ENCODE data around the gene ATOH8. TPM values are rescaled to one million over a fixed set of nuclear protein-coding genes. Genes with fewer than 3 reads are reported as not detected.

ATOH8 gene
- total and polyA plus RNA-seq, 4 donors = 51.5 to 78.8 (median 62.6) TPM

DNA sequence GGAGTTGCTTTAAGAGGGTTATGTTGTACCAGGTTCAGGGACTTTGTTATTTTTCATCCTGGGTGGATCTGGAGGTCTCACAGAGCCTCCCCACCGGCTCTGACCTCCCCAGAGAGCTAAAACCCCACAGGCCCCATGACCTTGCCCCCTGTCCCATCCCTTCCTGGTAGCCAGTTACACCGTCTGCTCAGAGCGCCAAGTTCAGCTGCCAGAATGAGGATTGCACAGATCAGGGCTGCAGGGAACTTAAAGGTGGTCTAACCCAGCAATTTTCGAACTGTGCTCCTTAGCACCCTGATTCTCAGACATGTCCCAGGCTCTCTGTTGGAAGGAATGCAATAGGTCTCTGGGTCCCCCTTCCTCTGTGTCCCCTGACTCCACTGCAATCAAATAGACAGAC lies 32.1 kb downstream of the ATOH8 start:
- H3K27me3 ChIP-seq (ENCODE audit: control insufficient read depth in 1 of 2, insufficient read depth in 2 of 2, low read length in 1 of 2) = no peaks in the 10 kb centered on the region
- no peak overlapping the region for H3K4me3 ChIP-seq (ENCODE audit: low read length in 2 of 2)
- no peaks in the 10 kb centered on the region for H3K9me3 ChIP-seq (ENCODE audit: control insufficient read depth, low read length)
- H3K27ac ChIP-seq (ENCODE audit: low read depth in 1 of 2, low read length in 2 of 2) = peak overlapping the region; percentile 18 to 65
- intact Hi-C loops (cut with DNase I) = no loop called here
- peaks cover 3 to 4% of the 10 kb centered on the region in 2 donors for H3K36me3 ChIP-seq (ENCODE audit: control insufficient read depth in 1 of 2, insufficient read depth in 2 of 2, low read length in 1 of 2)
- H3K4me1 ChIP-seq (ENCODE audit: control insufficient read depth in 1 of 2, insufficient read depth in 2 of 2, low read length in 2 of 2) = no peaks in the 10 kb centered on the region
- DNase-seq (no peak), ATAC-seq (ENCODE audit: low FRiP score) (no peak)
- WGBS, 2 donors = 38% methylated on average over 4 of the region's 4 CpGs

DNA sequence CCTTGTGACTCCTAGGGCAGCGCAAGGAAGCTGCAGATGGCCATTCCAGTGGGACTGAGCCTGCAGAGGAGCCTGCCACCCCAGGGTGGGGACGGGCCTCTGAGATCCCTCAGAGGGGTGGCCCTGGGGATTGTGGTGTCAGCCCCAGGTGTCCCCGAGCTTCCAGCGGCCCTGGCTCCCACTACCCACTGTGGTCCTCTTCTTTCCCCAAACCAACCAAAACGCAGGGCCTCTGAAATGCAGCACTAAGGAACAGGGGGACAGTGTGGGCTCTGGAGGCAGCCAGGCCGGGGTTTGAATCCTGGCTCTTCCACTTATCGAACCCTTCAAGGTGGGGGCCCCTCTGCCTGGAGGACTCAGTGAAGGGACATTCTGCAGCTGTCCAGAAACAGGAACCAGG lies 32.7 kb downstream of the ATOH8 start:
- Histone ChIP-seq H3K36me3 (ENCODE audit: control insufficient read depth in 1 of 2, insufficient read depth in 2 of 2, low read length in 1 of 2) (peaks cover 3 to 4% of the 10 kb centered on the region in 2 donors), H3K27me3 (ENCODE audit: control insufficient read depth in 1 of 2, insufficient read depth in 2 of 2, low read length in 1 of 2) (no peaks in the 10 kb centered on the region), H3K27ac (ENCODE audit: low read depth in 1 of 2, low read length in 2 of 2) (peak overlapping the region; percentile 18 to 65), H3K4me3 (ENCODE audit: low read length in 2 of 2) (no peak overlapping the region), H3K9me3 (ENCODE audit: control insufficient read depth, low read length) (no peaks in the 10 kb centered on the region), H3K4me1 (ENCODE audit: control insufficient read depth in 1 of 2, insufficient read depth in 2 of 2, low read length in 2 of 2) (no peaks in the 10 kb centered on the region)
- intact Hi-C loops (cut with DNase I) = no loop called here
- peak in 1 of 2 donors; percentile 40 for DNase-seq
- 92 to 95% methylated on average over 7 of the region's 7 CpGs for WGBS, 2 donors
- no peak for ATAC-seq (ENCODE audit: low FRiP score)

DNA sequence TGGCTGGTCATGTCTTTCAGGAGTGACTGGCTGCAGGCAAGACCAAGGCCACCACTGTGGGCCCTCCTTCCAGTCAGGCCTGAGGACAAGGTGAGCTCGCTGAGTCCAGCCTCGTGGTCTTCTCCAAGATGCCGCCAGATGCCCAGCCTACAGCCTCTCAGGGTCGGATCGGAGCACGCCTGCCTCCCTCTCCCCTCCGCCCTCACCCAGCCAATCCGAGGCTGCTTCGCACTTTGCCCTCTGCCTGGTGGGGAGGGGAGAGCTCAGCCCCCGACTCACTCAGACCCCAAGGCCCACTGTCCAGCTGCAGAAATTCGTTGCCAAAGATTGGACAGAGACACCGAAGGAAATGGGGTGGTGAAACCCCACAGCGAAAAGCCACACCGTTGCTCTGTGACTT lies 33.1 kb downstream of the ATOH8 start:
- intact Hi-C loops (cut with DNase I) = no loop called here
- no peaks in the 10 kb centered on the region for H3K9me3 ChIP-seq (ENCODE audit: control insufficient read depth, low read length)
- H3K4me3 ChIP-seq (ENCODE audit: low read length in 2 of 2) = no peak overlapping the region
- DNase-seq = peak in 1 of 2 donors; percentile 42
- peaks cover 3 to 4% of the 10 kb centered on the region in 2 donors for H3K36me3 ChIP-seq (ENCODE audit: control insufficient read depth in 1 of 2, insufficient read depth in 2 of 2, low read length in 1 of 2)
- peaks cover 0 to 2% of the 10 kb centered on the region in 2 donors for H3K4me1 ChIP-seq (ENCODE audit: control insufficient read depth in 1 of 2, insufficient read depth in 2 of 2, low read length in 2 of 2)
- H3K27me3 ChIP-seq (ENCODE audit: control insufficient read depth in 1 of 2, insufficient read depth in 2 of 2, low read length in 1 of 2) = no peaks in the 10 kb centered on the region
- H3K27ac ChIP-seq (ENCODE audit: low read depth in 1 of 2, low read length in 2 of 2) = peak overlapping the region in 1 of 2 donors; percentile 65
- 96 to 98% methylated on average over 14 of the region's 14 CpGs for WGBS, 2 donors
- no peak for ATAC-seq (ENCODE audit: low FRiP score)

DNA sequence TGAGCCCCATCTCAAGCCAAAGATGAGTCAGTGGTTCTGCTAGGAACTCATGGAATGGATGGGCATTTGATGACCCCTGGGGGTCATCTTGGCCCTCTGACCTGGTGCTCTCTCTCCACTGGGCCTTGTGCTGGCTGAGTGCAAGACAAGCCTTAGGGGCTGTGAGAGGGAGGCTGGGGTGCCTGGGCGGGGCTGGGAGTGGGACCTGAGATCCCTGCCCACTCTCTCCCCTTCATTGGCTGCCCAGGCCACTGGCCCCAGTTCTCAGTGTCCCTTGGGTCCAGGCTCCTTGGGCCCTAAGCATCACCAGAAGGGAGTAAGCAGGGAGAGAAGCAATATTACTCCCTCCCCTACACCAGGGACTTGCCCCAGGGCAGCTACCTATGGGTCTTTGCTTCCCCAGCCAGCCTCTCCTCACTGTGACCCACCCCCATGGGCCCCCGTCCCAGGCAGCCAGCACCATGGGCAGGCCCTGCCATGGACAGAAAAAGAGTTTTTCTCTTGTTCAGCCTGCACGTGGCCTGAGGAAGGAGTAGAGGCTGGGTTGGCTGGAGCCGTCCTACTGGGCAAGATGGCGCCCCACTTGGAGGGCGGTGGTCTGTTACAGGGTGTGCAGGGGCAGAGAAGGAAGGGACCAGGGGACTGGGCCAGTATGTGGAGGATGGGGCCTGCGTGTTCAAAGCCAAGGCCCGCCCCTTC lies 33.6 kb downstream of the ATOH8 start:
- H3K4me3 ChIP-seq (ENCODE audit: low read length in 2 of 2) = no peak overlapping the region
- no peaks in the 10 kb centered on the region for H3K9me3 ChIP-seq (ENCODE audit: control insufficient read depth, low read length)
- intact Hi-C loops (cut with DNase I) = no loop called here
- peaks cover 0 to 3% of the 10 kb centered on the region in 2 donors for H3K4me1 ChIP-seq (ENCODE audit: control insufficient read depth in 1 of 2, insufficient read depth in 2 of 2, low read length in 2 of 2)
- peak overlapping the region in 1 of 2 donors; percentile 9 for H3K27ac ChIP-seq (ENCODE audit: low read depth in 1 of 2, low read length in 2 of 2)
- peak in 1 of 2 donors; percentile 39 for DNase-seq
- no peak for ATAC-seq (ENCODE audit: low FRiP score)
- no peaks in the 10 kb centered on the region for H3K27me3 ChIP-seq (ENCODE audit: control insufficient read depth in 1 of 2, insufficient read depth in 2 of 2, low read length in 1 of 2)
- H3K36me3 ChIP-seq (ENCODE audit: control insufficient read depth in 1 of 2, insufficient read depth in 2 of 2, low read length in 1 of 2) = peaks cover 3 to 4% of the 10 kb centered on the region in 2 donors
- 90 to 96% methylated on average over 8 of the region's 8 CpGs for WGBS, 2 donors

DNA sequence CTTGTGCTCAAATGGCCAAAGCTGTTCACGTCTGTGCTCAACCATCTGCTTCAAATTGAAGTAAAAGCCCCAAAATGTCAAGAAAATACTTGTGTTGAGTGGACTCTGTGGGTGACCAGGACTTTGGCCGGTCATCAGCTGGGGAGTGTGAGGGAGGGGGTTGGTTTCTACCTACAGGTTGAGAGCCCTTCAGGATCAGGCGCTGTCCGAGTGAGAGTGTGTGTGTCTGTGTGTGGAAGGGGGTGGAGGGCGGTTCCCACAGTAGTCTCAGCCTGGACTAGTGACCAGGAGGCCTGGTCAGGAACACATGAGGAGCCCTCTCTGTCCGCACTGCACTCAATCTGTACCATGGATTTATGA lies 34.2 kb downstream of the ATOH8 start:
- no peak overlapping the region for H3K4me3 ChIP-seq (ENCODE audit: low read length in 2 of 2)
- H3K9me3 ChIP-seq (ENCODE audit: control insufficient read depth, low read length) = no peaks in the 10 kb centered on the region
- intact Hi-C loops (cut with DNase I) = no loop called here
- DNase-seq = peak; percentile 40 to 63
- H3K36me3 ChIP-seq (ENCODE audit: control insufficient read depth in 1 of 2, insufficient read depth in 2 of 2, low read length in 1 of 2) = peaks cover 3 to 4% of the 10 kb centered on the region in 2 donors
- H3K27me3 ChIP-seq (ENCODE audit: control insufficient read depth in 1 of 2, insufficient read depth in 2 of 2, low read length in 1 of 2) = no peaks in the 10 kb centered on the region
- no peak overlapping the region for H3K27ac ChIP-seq (ENCODE audit: low read depth in 1 of 2, low read length in 2 of 2)
- ATAC-seq (ENCODE audit: low FRiP score) = no peak
- WGBS, 2 donors = 95% methylated on average over 6 of the region's 6 CpGs
- peaks cover 0 to 3% of the 10 kb centered on the region in 2 donors for H3K4me1 ChIP-seq (ENCODE audit: control insufficient read depth in 1 of 2, insufficient read depth in 2 of 2, low read length in 2 of 2)

DNA sequence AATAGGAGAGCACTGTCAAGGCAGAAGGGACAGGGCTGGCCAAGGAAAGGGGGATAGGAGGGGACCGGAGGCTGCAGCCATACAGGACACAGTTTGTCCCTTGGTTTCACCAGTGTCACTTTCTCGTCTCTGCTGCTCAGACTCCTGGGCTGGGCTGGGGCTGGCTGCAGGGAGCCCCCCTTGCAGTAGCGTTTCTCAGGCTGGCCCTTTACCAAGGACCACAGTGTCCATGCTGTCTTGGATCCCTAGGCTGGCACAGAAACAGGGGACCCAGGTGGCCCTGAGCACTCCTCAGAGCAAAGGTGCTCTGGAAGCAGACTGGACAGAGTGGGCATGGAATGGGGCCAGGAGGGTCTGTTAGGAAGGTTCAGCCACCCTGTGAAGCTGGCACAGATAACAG lies 34.8 kb downstream of the ATOH8 start:
- Histone ChIP-seq H3K9me3 (ENCODE audit: control insufficient read depth, low read length) (no peaks in the 10 kb centered on the region), H3K4me1 (ENCODE audit: control insufficient read depth in 1 of 2, insufficient read depth in 2 of 2, low read length in 2 of 2) (peaks cover 0 to 3% of the 10 kb centered on the region in 2 donors), H3K4me3 (ENCODE audit: low read length in 2 of 2) (no peak overlapping the region), H3K27me3 (ENCODE audit: control insufficient read depth in 1 of 2, insufficient read depth in 2 of 2, low read length in 1 of 2) (no peaks in the 10 kb centered on the region), H3K36me3 (ENCODE audit: control insufficient read depth in 1 of 2, insufficient read depth in 2 of 2, low read length in 1 of 2) (peaks cover 3 to 4% of the 10 kb centered on the region in 2 donors), H3K27ac (ENCODE audit: low read depth in 1 of 2, low read length in 2 of 2) (no peak overlapping the region)
- WGBS, 2 donors = 63 to 74% methylated on average over 3 of the region's 3 CpGs
- intact Hi-C loops (cut with DNase I) = no loop called here
- no peak for ATAC-seq (ENCODE audit: low FRiP score)
- DNase-seq = peak; percentile 33 to 42

DNA sequence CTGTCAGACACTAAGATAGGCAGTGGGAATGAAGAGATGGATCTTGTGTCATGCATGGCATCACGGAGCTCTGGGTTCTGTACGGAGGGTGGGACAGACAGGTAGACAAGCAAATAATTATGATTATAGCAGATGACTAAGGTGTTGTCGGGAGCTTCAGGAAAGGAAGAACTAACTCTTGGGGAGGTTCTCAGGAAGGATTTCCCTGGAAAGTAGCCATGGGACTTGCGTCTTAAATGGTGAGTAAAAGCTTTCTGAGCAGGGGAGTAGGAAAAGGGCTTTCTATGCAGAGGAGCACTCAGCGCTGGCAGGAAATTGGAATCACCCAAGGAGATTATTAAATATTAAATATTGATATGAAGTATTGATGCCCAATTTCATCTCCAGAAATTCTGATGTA lies 35.5 kb downstream of the ATOH8 start:
- intact Hi-C loops (cut with DNase I) = no loop called here
- no peak for ATAC-seq (ENCODE audit: low FRiP score)
- peaks cover 0 to 3% of the 10 kb centered on the region in 2 donors for H3K4me1 ChIP-seq (ENCODE audit: control insufficient read depth in 1 of 2, insufficient read depth in 2 of 2, low read length in 2 of 2)
- WGBS, 2 donors = 93 to 95% methylated on average over 5 of the region's 5 CpGs
- peak in 1 of 2 donors; percentile 12 for DNase-seq
- no peak overlapping the region for H3K4me3 ChIP-seq (ENCODE audit: low read length in 2 of 2)
- no peaks in the 10 kb centered on the region for H3K9me3 ChIP-seq (ENCODE audit: control insufficient read depth, low read length)
- no peaks in the 10 kb centered on the region for H3K27me3 ChIP-seq (ENCODE audit: control insufficient read depth in 1 of 2, insufficient read depth in 2 of 2, low read length in 1 of 2)
- peaks cover 3 to 4% of the 10 kb centered on the region in 2 donors for H3K36me3 ChIP-seq (ENCODE audit: control insufficient read depth in 1 of 2, insufficient read depth in 2 of 2, low read length in 1 of 2)
- no peak overlapping the region for H3K27ac ChIP-seq (ENCODE audit: low read depth in 1 of 2, low read length in 2 of 2)

DNA sequence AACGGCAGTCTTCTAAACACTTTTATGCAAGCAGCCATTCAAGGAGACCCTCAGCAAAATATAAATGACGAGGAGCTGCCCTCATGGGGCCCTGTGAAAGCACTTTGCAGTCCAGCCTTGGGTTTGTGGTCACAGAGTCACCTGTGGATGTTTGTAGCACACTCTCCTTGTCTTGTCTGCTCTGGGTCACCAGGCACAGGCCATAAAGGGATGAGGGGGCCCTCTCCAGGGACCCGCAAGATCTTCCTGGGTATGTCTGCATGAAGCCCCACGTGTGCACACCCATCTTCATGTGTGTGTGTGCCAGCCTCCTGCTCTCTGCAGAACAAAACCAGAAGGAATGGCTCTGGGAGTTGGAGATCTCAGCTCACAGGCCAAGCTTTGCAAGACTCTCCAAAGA lies 36.2 kb downstream of the ATOH8 start:
- 81 to 84% methylated on average over 4 of the region's 4 CpGs for WGBS, 2 donors
- peak overlapping the region in 1 of 2 donors; percentile 73 for H3K27ac ChIP-seq (ENCODE audit: low read depth in 1 of 2, low read length in 2 of 2)
- ATAC-seq (ENCODE audit: low FRiP score) = no peak

More for the DNA sequence above, 36.2 kb downstream of the ATOH8 start:
- no peaks in the 10 kb centered on the region for H3K27me3 ChIP-seq (ENCODE audit: control insufficient read depth in 1 of 2, insufficient read depth in 2 of 2, low read length in 1 of 2)
- H3K4me1 ChIP-seq (ENCODE audit: control insufficient read depth in 1 of 2, insufficient read depth in 2 of 2, low read length in 2 of 2) = peaks cover 0 to 3% of the 10 kb centered on the region in 2 donors
- no peaks in the 10 kb centered on the region for H3K9me3 ChIP-seq (ENCODE audit: control insufficient read depth, low read length)
- DNase-seq = peak; percentile 22 to 36
- intact Hi-C loops (cut with DNase I) = loop anchor here in 1 of 2 donors (5.0 to 10.0 kb wide), 2 partner anchors 38 to 145 kb away; partner anchors contain the start of gene ATOH8
- peaks cover 3 to 4% of the 10 kb centered on the region in 2 donors for H3K36me3 ChIP-seq (ENCODE audit: control insufficient read depth in 1 of 2, insufficient read depth in 2 of 2, low read length in 1 of 2)
- H3K4me3 ChIP-seq (ENCODE audit: low read length in 2 of 2) = no peak overlapping the region
